ENCODE data around the gene NOL9.
"Not testable (repeated sequence)": the region's sequence is repeated elsewhere in the genome, so short reads cannot be mapped to it uniquely, and the experiment has no call there.

NOL9 gene

DNA sequence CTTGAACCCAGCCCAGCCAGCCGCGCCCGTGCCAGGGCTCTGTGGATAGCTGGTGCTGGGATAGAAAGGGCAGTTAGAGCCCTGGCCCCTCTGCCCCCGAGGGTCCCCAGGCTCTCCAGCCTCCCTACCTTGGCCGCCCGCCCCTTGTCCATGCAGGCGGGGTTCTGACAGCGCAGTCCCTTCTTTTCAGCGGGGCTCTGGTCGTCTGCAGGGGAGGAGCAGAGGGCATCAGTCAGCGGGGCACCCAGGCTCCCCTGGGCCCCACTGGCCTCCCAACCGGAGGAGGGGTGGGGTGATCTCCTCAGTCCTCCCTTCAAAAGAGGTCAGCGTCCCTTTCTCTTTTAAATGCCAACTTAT lies 58.0 kb downstream of the NOL9 start:
- DNase-seq (ENCODE audit: low read depth, low spot score), result no peak
- no peak overlapping the region for H3K4me3 ChIP-seq (ENCODE audit: low read length)

DNA sequence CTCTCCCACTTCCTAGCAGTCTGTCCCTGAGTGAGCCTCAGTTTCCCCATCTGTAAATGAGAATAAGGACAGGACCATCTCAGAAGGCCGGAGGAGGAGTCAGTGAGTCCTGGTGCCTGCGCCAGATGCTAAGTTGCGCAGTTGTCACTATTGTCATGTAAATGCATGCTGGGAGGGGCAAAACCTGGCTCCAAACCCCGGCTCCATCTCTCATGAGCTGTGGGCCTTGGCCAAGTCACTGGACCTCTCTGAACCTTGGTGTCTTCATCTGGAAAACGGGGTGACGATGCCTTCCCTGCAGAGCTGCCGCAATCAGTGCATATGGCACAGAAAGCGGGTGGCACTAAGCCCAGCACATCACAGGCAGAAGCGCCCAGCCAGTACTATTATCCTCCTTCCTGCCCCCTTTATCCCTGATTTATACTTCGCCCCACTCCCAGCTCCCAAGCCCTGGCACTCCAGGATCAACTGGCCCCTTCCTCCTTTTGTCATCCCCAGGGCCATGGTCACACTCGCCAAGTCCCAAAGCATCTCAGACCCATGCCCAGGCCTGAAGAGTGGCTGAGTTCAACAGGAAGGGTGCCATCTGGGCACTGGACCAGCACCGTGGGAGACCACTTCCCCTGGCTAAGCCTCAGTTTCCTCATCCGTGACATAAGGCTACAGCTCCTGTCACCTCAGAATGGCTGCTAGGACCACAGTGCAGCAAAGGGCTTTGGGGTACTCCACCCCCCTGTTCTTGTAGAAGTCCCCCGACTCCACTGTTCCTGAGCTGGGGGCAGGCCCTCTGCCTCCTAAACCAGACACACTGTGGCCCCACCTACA lies 58.6 kb downstream of the NOL9 start:
- no peak for DNase-seq (ENCODE audit: low read depth, low spot score)
- H3K4me3 ChIP-seq (ENCODE audit: low read length), result no peak overlapping the region

DNA sequence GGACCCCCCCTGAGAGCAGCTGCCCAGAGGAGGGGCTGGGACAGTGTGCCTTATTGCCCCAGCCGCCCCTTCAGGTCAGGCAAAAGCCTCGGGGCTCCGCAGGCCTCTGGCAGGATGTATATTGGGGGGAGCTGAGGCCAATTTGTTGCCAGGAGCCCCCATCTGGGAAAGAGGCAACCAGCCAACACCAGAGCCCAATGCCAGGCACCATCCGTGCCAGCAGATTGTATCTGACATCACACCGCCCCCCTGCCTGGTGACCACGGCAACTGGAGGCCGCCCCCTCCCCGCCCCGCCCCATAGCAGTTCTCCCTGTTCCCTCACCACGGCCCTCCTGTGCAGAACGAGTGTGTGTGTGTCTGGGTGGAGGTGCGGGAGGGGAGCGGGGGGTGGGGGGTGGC lies 59.3 kb downstream of the NOL9 start:
- peak; percentile 47 for DNase-seq (ENCODE audit: low read depth, low spot score)
- no peak overlapping the region for H3K4me3 ChIP-seq (ENCODE audit: low read length)

DNA sequence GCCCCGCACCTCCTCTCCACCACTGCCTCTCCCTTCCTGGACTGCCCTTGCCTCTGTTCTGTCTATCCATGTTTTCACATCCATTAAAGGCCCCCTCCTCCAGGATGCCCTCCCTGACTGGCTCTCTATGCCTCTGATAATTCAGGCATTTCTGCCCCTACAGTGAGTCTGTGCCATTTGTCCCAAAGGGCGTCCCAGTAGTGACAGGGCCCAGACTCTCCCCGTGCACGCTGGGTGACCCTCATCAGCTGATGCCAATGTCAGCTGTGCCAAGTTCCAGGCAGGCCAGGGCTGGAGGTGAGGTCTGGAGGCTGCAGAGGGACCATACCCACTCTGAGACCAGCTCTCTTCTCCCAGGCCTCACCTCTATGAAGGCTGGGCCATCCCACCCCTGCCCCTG lies 59.7 kb downstream of the NOL9 start:
- H3K4me3 ChIP-seq (ENCODE audit: low read length), result no peak overlapping the region

DNA sequence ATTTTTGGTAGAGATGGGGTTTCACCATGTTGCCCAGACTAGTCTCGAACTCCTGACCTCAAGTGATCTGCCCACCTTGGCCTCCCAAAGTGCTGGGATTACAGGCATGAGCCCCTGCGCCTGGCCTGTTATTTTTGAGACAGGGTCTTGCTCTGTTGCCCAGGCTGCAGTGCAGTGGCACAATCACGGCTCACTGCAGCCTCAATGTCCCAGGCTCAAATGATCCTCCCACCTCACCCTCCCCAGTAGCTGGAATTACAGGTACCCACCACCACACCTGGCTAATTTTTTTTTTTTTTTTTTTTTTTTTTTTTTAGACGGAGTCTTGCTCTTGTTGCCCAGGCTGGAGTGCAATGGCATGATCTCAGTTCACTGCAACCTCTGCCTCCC lies 60.5 kb downstream of the NOL9 start:
- not testable (repeated sequence) for H3K4me3 ChIP-seq (ENCODE audit: low read length); DNase-seq (ENCODE audit: low read depth, low spot score)

More for the DNA sequence above, 59.7 kb downstream of the NOL9 start:
- DNase-seq (ENCODE audit: low read depth, low spot score), result no peak

DNA sequence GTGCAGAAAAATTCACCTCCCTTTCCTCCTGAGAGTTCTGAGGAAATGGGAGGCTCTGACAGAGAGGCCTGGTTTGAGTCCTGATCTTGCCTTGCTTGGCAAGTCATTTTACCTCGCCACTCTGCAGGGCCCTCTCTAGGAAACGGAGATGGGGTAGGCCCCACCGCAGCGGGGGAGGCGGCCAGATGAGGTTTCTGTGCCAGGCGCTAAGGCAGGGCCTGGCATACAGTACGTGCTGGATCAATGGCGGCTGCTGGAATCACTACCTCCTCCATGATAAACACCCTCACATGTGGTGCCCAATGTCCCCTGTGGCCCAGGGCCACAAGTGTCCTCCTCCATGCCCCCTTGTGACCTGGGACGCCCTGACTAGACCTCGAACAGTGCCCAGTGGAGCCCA lies 62.3 kb downstream of the NOL9 start:
- DNase-seq (ENCODE audit: low read depth, low spot score), result no peak
- H3K4me3 ChIP-seq (ENCODE audit: low read length), result no peak overlapping the region

DNA sequence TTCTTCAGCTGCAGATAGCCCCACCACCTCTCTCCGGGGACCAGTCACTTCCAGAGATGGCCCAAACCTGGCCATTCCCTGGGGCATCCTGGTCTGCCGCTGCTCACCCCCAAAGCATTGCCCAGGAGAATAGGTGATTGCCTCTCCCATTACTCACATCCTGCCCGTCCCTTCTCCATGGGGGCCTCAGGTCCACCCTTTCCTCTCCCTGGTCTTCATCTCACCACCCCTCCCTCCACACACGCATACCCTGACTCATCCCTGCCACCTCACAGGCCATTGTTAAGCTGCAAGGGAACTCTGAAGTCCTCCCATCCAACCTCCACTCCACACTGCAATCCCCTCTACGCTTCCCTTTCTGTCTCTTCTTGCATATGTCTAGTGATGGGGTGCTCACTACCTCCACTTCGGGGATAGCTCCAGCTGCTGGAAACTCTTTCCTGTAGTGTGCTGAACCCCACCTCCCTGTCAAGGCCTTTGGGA lies 62.8 kb downstream of the NOL9 start, which contains the start of gene PLEKHG5:
PLEKHG5 (minus strand) TSS at position 188 of the 483 bp plus-strand sequence. CDS start 14,096 bp downstream, outside the sequence.
- peak within 1 kb of the TSS; percentile 80 for H3K4me3 ChIP-seq (ENCODE audit: low read length)
- no peak for DNase-seq (ENCODE audit: low read depth, low spot score)

DNA sequence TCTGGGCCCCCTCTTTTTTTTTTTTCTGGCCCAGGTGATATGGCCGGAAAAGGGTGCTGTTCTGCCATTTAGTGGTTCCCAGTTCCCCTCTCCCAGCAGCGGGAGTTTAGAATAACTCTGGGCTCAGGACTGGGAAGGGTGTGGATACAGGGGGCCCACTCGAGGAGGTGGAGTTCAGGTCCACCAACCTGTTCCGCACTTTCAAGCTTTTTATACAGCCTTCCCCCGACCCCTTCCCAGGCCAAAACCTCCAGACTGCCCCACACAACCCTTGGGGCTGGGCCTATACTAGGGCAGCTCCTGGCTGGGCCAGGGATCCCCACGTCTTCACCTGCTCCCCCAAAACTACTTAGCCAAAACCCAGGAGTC lies 63.2 kb downstream of the NOL9 start:
- peak overlapping the region; percentile 80 for H3K4me3 ChIP-seq (ENCODE audit: low read length)
- no peak for DNase-seq (ENCODE audit: low read depth, low spot score)

DNA sequence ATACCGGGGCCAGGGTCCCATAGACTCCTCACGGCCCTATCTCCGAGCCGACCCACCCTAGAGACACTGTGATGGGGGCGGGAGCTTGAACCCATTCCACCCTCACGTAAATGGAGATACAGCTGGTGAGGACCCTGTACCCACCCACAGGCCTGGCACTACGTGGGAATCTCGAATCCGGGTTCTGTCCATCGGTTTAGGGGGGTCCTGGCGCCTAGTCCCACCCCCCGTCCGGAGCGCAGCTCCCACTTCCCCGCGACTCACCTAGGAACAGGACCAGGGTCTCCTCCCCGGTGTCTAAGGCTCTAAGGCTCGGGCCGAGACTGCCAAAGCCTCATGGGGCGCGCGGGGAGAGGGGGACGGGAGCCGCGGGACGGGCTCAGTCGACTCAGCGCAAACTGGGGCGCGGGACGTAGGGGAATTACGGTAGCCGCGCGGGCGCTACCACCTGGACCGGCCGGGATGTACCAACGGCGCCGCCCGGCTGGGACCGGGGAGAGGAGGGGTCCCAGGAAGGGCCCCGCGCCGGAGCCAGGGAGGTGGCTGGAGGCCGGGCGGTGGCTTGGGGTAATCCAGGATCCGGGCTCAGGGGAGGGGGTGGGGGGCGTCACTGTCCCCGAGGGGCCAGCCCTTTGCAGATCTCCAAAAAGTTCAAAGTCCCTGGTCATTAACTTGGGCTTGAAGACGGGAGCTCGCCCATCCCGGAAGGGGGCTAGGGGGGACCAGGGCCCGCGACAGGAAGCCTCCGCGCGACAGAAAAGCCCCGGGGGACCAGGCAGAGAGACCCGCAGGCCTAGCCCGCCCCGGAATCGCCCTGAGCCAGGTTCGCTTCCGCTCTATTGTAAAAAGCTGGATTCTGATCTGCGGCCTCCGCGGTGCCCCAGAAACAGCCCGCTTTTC lies 63.9 kb downstream of the NOL9 start:
- DNase-seq (ENCODE audit: low read depth, low spot score), result peak; percentile 51

DNA sequence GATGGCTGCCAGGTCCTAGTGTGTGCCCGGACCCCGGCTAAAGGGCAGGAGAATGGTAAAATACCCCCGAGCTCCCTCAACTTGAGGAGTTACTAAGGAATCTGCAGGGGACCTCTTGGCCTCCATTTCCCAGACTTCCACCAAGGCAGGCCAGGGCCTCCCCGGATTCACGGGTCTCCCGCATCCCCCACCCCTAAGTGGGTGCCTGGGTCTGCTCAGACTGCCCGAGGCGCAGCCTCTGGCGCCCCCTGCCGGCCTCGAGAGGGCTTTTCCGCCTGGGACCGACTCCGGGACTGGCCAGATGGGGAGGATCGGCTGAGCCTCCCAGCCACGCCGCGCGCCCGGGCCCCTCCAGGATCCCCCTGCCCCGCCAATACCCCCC lies 64.5 kb downstream of the NOL9 start:
- peak overlapping the region; percentile 80 for H3K4me3 ChIP-seq (ENCODE audit: low read length)
- DNase-seq (ENCODE audit: low read depth, low spot score), result peak; percentile 49

More for the DNA sequence above, 63.9 kb downstream of the NOL9 start:
- H3K4me3 ChIP-seq (ENCODE audit: low read length), result peak overlapping the region; percentile 80

DNA sequence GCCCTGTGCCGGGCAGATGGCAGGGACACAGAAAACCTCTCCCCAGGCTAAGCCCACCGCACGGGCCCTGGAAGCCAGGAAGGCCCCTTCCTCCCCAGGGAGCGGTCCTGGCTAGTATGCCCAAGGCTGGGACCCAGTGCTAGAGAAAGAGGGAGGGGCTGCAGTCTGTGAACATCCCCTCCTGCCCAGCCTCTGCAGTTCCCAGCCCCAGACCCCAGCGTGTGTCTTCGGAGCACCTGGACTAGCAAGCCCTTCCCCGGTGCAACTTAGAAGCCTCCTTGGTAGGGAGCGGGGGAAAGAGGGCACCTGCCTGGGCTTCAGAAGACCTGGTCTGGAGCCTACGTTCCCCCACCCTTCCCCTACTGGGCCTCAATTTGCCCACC lies 64.9 kb downstream of the NOL9 start:
- no peak overlapping the region for H3K4me3 ChIP-seq (ENCODE audit: low read length)
- DNase-seq (ENCODE audit: low read depth, low spot score), result no peak

DNA sequence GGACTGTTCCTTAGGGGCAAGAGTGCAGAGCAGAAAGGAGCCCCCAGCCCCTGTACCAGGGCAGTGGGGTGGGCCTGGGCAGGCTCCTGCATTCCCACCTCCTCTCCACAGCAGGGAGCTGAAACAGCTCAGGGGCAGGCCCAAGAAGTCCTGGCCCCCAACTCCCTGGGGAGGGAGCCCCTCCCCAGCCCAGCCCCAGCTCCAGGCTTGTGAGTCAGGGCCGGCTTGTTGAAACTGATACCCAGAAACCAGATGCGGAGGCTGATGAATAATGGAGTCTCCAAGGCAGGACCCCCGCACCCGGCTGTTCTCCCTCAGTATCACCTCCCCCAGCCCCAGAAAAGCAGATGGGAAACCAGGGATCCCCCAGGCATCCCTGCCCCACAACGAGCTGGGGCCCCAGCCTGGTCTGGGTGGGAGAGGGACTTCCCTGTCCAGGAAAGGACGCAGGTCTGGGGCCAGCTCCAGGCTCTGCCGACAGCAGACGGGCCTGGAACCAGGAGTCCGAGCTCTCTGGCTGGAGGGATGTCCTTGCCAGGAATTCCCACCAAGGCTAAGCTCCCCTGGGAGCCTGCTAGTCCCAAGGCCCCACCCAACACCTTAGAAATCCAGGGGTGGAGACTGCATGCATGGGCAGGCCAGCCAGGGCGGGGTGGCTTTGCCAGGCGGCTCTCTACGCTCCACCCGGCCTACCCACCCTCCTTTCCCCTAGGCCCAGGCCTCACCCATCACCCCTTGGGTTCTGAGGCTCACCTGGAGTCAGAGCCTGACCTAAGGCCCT lies 65.5 kb downstream of the NOL9 start:
- H3K4me3 ChIP-seq (ENCODE audit: low read length), result no peak overlapping the region
- no peak for DNase-seq (ENCODE audit: low read depth, low spot score)

DNA sequence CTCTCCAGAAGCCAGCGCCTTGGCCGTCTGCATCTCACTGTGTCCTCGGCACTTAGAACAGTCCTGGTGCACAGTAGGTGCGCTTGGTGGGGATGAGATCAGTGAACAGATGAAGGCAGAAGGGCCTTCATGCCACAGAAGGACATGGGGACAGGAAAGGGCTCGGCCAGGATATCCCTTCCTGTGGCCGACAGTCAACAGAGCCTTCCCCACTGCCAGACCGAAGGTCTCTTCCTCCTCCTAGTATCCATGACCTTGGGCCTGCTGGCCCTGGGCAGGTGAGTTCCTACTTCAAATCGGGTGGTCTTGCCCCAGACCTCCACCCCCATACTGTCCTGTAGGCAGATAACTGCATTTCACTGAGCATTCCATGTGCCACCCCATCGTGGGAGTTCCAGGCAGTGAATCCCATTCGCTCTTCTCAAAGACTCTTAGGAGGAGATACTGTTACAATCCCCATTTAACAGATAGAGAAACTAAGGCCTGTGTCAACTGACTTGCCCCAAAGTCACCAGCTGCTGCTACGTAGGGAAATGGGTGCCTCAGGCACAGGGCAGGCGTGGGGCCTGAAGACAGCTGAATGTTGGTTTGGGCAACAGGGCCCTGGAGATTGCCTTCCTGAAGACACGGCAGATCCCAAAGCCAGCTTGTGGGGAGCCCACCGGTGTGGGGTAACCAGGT lies 66.4 kb downstream of the NOL9 start:
- no peak overlapping the region for H3K4me3 ChIP-seq (ENCODE audit: low read length)
- DNase-seq (ENCODE audit: low read depth, low spot score), result no peak

DNA sequence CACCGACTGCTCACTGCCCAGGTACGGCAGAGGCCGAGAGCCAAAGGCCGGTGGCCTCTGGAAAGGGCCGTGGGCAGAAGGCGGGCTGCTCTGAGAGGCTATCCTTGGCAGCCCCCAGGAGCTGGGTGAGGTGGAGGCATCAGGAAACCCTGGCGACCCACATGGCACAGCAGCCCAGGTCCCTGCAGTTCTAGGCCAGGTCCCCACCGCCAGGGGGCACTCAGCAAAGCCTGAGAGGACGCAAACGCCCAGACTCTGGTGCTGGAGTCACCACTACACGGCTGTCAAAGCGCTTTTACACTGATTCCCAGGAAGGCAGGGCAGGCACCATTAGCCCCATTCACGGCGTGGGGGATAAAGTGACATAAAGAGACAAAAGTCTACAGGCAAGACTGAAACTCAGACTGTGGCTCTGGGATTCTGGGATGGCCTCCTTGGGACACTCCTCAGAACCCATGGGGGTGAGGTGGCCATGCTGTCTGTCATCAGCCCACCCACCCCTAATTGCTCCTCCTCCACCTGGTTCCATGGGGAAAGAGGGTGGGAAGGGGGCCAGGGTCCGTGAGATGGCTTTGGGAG lies 67.8 kb downstream of the NOL9 start:
- no peak overlapping the region for H3K4me3 ChIP-seq (ENCODE audit: low read length)
- peak; percentile 66 for DNase-seq (ENCODE audit: low read depth, low spot score)

DNA sequence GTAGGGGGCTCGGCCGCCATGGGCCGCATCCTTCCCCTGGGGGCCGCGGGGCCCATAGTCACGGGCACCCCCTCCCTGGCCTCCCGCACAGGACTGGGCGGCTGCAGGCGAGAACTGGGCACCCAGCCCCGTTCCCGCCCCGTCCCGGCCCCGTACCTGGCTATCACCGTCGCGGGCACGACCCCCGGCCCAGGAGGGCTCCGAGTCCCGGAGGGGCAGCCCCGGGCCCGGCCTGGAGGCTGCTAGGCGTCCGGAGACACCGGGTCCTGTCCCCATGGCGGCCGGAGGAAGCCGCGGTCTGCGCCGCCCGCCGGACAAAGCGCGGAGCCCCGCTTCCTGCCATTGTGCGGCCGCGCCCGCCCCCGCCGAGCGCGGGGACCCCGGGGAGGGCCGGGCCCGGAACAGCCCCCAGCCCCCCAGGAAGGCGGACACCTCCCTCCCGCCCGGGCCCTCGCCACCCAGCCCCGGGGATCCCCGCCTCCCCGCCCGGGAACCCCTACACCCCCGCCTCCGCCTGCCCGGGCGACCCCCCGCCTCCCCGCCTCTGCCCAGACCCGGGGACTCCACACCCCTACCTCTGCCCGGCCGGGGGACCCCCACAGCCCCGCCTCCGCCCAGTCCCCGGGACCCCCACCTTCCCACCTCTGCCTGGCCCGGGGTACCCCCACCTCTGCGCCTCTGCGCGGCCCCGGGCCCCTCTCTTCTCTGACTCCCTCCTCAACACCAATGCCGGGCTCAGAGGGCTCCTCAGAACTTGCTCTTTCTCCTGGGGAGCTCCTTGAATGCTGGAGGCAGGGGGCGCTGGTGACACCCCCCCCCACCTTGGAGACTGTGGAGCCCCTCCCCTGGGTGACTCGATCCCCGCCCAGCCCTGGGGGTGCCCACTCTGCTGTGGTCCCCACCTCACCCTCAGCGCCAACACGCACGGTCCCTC lies 68.9 kb downstream of the NOL9 start:
- H3K4me3 ChIP-seq (ENCODE audit: low read length), result no peak overlapping the region
- DNase-seq (ENCODE audit: low read depth, low spot score), result no peak

DNA sequence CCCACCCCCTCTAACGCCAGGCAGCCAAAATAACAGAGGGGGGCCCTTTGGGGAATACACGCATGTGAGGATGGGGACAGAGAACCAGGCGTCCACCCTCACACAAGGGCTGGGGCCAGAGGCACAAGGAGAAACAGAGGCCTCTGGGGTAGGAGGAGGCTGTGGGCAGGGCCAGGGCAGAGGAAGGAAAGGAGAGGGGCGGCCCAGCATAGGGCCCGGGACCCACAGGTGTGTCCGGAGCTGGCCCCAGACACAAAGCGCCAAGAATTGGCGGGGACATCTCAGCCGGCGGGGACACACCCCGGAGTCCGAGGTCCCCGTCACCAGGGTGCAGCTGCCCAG lies 69.5 kb downstream of the NOL9 start:
- DNase-seq (ENCODE audit: low read depth, low spot score), result no peak
- H3K4me3 ChIP-seq (ENCODE audit: low read length), result no peak overlapping the region

DNA sequence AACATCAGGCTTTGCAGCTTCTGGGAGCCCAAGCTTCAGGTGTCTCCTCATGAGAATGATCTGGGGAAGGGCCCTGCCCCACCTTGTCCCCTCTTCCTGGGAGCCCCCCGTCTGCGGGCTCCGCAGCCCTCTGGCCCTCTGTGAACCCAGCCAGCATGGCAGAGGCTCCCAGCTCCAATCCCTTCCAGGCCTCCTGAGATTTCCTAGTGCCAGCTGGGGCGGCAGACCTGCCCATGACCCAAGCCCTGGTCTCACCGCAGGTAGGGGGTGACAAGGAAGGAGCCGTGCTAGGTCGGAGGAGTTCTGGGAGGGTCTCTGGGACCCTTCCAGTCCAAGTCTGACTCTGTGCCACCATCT lies 70.6 kb downstream of the NOL9 start:
- H3K4me3 ChIP-seq (ENCODE audit: low read length), result no peak overlapping the region
- DNase-seq (ENCODE audit: low read depth, low spot score), result no peak
